HG02840 (cell line): ENCODE measurements around the gene OLAH.

Experiments used
- ATAC-seq: cut with Tn5 transposase; IDR thresholded peaks from one replicate; pipeline ENCODE4 v1.9.1; 2021; ENCODE audit warnings: mild to moderate bottlenecking, moderate library complexity, moderate number of reproducible peaks; ENCODE audit not compliant: unreplicated experiment, low FRiP score

Gene OLAH

GRCh38 chr10:15068802-15069201 is 25.1 kb downstream of the OLAH start:
- no peak for ATAC-seq

GRCh38 chr10:15069230-15069629 is 25.5 kb downstream of the OLAH start:
- ATAC-seq, result no peak

- no peak for ATAC-seq
These were observed 28.6 kb downstream of the OLAH start for GRCh38 chr10:15072358-15072757.

- no peak for ATAC-seq
These were observed 31.7 kb downstream of the OLAH start for GRCh38 chr10:15075421-15075820.

GRCh38 chr10:15083674-15084501 is 40.1 kb downstream of the OLAH start:
- no peak for ATAC-seq

- ATAC-seq, result no peak
These were observed 40.8 kb downstream of the OLAH start for GRCh38 chr10:15084502-15084922.

- peak; percentile 98 for ATAC-seq
These were observed 44.9 kb downstream of the OLAH start, which contains the start of gene ACBD7 for GRCh38 chr10:15088428-15089261. ACBD7 (minus strand) TSS chr10:15088776; CDS start chr10:15088728, 48 bp downstream.

GRCh38 chr10:15091418-15091817 is 47.7 kb downstream of the OLAH start:
- no peak for ATAC-seq

GRCh38 chr10:15092855-15093408 is 49.2 kb downstream of the OLAH start:
- ATAC-seq, result no peak

- peak; percentile 21 for ATAC-seq
These were observed 52.9 kb downstream of the OLAH start for GRCh38 chr10:15096661-15097010.

GRCh38 chr10:15097011-15097812 is 53.5 kb downstream of the OLAH start, which contains the start of gene RPP38:
RPP38 (plus strand) TSS chr10:15097355; CDS start chr10:15103315, 5,960 bp downstream.
- peak; percentile 87 for ATAC-seq

- no peak for ATAC-seq
These were observed 56.1 kb downstream of the OLAH start for GRCh38 chr10:15099886-15100285.

GRCh38 chr10:15103513-15103912 is 59.8 kb downstream of the OLAH start:
- no peak for ATAC-seq

- no peak for ATAC-seq
These were observed 62.7 kb downstream of the OLAH start for GRCh38 chr10:15106352-15107013.

- ATAC-seq, result no peak
These were observed 68.9 kb downstream of the OLAH start for GRCh38 chr10:15112657-15113056.

GRCh38 chr10:15113766-15114165 is 70.0 kb downstream of the OLAH start:
- ATAC-seq, result no peak

- ATAC-seq, result no peak
These were observed 72.5 kb downstream of the OLAH start for GRCh38 chr10:15116225-15116624.

GRCh38 chr10:15118615-15119014 is 74.9 kb downstream of the OLAH start:
- no peak for ATAC-seq

- no peak for ATAC-seq
These were observed 76.8 kb downstream of the OLAH start for GRCh38 chr10:15120523-15120922.

- no peak for ATAC-seq
These were observed 78.0 kb downstream of the OLAH start for GRCh38 chr10:15121707-15122106.
